ENCODE data around the gene FLYWCH2. TPM values are rescaled to one million over a fixed set of nuclear protein-coding genes. Genes with fewer than 3 reads are reported as not detected.

FLYWCH2 gene
- total RNA-seq, 1 experiment from 2014 or later = 16.5 TPM

- H4K8ac ChIP-seq (replicated peaks; ENCODE audit: insufficient read length, low read depth, low read length) = no peak overlapping the region
- H2BK12ac ChIP-seq (ENCODE audit: insufficient read length, low read depth, low read length) = no peak overlapping the region
- no peak overlapping the region for H3K27ac ChIP-seq (ENCODE audit: insufficient read length, low read depth, low read length)
- H4K20me1 ChIP-seq (ENCODE audit: control insufficient read depth, insufficient read depth, insufficient read length) = no peaks in the 10 kb centered on the region
- H3K18ac ChIP-seq (ENCODE audit: insufficient read length, low read depth, low read length) = no peak overlapping the region
- no peak overlapping the region for H2AFZ ChIP-seq (ENCODE audit: low read length)
- no peak overlapping the region for H3K27ac Mint-ChIP-seq
- no peak overlapping the region for H4K91ac ChIP-seq (ENCODE audit: insufficient read length, low read depth, low read length)
- no peak overlapping the region for H3K23ac ChIP-seq (ENCODE audit: insufficient read length, low read depth, low read length)
- H3K14ac ChIP-seq (ENCODE audit: insufficient read depth, low read length) = no peak overlapping the region
- H3K4me1 Mint-ChIP-seq = peaks cover 0 to 12% of the 10 kb centered on the region in 2 experiments; a peak in 2 of 4 replicates
- no peaks in the 10 kb centered on the region for H3K9me3 ChIP-seq (ENCODE audit: control insufficient read depth, low read depth, low read length)
- no peak overlapping the region for H4K5ac ChIP-seq (ENCODE audit: insufficient read length, low read depth, low read length)
- peaks cover 3 to 5% of the 10 kb centered on the region in 2 experiments; a peak in 4 of 5 replicates for H3K9me3 Mint-ChIP-seq
- no peaks in the 10 kb centered on the region; the same call in 1 of the 2 replicates for H3K27me3 ChIP-seq (ENCODE audit: insufficient read depth, low read length)
- H3K4me1 ChIP-seq (ENCODE audit: insufficient read depth, low read length) = 0 out of 2 replicates have a peak, but pooled peaks cover 3% of the 10 kb centered on the region
- no peak overlapping the region for H3K4me2 ChIP-seq (ENCODE audit: insufficient read depth, insufficient read length, low read length)
- no peaks in the 10 kb centered on the region for H3K79me1 ChIP-seq (ENCODE audit: insufficient read depth, low read depth, low read length, poor library complexity, severe bottlenecking)
- H3K23me2 ChIP-seq (ENCODE audit: insufficient read length, low read depth, low read length, poor library complexity, severe bottlenecking) = no peaks in the 10 kb centered on the region
- TF ChIP-seq, protein P1, sequence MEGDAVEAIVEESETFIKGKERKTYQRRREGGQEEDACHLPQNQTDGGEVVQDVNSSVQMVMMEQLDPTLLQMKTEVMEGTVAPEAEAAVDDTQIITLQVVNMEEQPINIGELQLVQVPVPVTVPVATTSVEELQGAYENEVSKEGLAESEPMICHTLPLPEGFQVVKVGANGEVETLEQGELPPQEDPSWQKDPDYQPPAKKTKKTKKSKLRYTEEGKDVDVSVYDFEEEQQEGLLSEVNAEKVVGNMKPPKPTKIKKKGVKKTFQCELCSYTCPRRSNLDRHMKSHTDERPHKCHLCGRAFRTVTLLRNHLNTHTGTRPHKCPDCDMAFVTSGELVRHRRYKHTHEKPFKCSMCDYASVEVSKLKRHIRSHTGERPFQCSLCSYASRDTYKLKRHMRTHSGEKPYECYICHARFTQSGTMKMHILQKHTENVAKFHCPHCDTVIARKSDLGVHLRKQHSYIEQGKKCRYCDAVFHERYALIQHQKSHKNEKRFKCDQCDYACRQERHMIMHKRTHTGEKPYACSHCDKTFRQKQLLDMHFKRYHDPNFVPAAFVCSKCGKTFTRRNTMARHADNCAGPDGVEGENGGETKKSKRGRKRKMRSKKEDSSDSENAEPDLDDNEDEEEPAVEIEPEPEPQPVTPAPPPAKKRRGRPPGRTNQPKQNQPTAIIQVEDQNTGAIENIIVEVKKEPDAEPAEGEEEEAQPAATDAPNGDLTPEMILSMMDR (conservative IDR thresholded peaks at IDR 0.05) = no peak
- H3K79me2 ChIP-seq (ENCODE audit: insufficient read depth, low read length) = no peaks in the 10 kb centered on the region
- no CpG with 5 or more reads among the region's 8 CpGs for WGBS (ENCODE audit: extremely low coverage, insufficient read length, low lambda C conversion rate)
- no peak overlapping the region for H3K56ac ChIP-seq (ENCODE audit: insufficient read length, low read depth, low read length)
- peaks cover 13% of the 10 kb centered on the region; the same call in 1 of the 2 replicates for H3K27me3 Mint-ChIP-seq (ENCODE audit: low read depth)
- H3K4me3 Mint-ChIP-seq = no peak overlapping the region
- H2AK5ac ChIP-seq (ENCODE audit: insufficient read length, low read length) = no peak overlapping the region
- H2BK15ac ChIP-seq (ENCODE audit: low read depth, low read length) = no peak overlapping the region
- no peak overlapping the region for H2BK20ac ChIP-seq (ENCODE audit: low read depth, low read length, poor library complexity, severe bottlenecking)
- H3K9ac ChIP-seq (ENCODE audit: extremely low read depth, insufficient read length, low read length) = no peak overlapping the region
- no peaks in the 10 kb centered on the region for H3K36me3 Mint-ChIP-seq (ENCODE audit: insufficient read depth in 1 of 3, low read depth in 3 of 3)
- DNase-seq = no peak
- H2BK5ac ChIP-seq (ENCODE audit: insufficient read length, low read length) = no peak overlapping the region
- no peak overlapping the region for H3T11ph ChIP-seq (ENCODE audit: low read length)
- no peak overlapping the region for H2BK120ac ChIP-seq (ENCODE audit: low read depth, low read length, poor library complexity, severe bottlenecking)
- H3K4ac ChIP-seq (ENCODE audit: low read depth, low read length) = no peak overlapping the region
Observed at GRCh38 chr16:2843526-2843925, 39.5 kb upstream of the FLYWCH2 start.

Measured in H9 (cell line).